Erythroblast (primary cell): ENCODE measurements around the gene CIP2A.

Source experiments
- DNase-seq, 2 experiments: peaks; one replicate each; lab custom pipeline; 2025; lab: John Stamatoyannopoulos, UW
- GATA1 ChIP-seq: IDR thresholded peaks from 2 replicates; pipeline ENCODE4 v1.6.1; 2011; ENCODE audit warnings: low read depth, mild to moderate bottlenecking, control low read depth, low read length, moderate library complexity
- POLR2A ChIP-seq: IDR thresholded peaks from 2 replicates; pipeline ENCODE4 v1.6.1; 2011; ENCODE audit warnings: mild to moderate bottlenecking, low read length

Gene CIP2A

DNA sequence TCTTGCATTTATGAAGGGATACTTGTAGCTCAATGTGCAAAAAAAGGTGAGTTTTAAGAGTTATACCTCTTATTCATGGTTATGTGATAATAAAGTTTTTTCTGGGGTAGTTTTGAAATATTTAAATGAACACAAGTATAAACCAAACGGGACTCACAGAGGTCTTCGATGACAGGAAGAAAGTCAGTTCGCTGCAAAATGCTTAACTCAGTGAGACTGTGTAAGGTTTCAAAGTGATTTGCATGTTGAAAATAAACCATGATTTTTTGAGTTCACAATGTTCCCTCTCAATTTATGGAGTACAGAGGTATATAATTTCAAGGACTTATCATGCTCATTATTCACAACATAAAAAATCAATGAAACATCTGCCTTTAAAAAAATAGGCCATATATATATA is 42.5 kb downstream of the CIP2A start:
- DNase-seq: no peak
- no peak for TF ChIP-seq POLR2A
- no peak for TF ChIP-seq GATA1

GRCh38 chr3:108546247-108546646 is 43.0 kb downstream of the CIP2A start:
- DNase-seq: no peak
- TF ChIP-seq POLR2A (no peak), GATA1 (no peak)

GRCh38 chr3:108538083-108538482 is 51.2 kb downstream of the CIP2A start:
- no peak for TF ChIP-seq POLR2A
- TF ChIP-seq GATA1: no peak
- no peak for DNase-seq

DNA sequence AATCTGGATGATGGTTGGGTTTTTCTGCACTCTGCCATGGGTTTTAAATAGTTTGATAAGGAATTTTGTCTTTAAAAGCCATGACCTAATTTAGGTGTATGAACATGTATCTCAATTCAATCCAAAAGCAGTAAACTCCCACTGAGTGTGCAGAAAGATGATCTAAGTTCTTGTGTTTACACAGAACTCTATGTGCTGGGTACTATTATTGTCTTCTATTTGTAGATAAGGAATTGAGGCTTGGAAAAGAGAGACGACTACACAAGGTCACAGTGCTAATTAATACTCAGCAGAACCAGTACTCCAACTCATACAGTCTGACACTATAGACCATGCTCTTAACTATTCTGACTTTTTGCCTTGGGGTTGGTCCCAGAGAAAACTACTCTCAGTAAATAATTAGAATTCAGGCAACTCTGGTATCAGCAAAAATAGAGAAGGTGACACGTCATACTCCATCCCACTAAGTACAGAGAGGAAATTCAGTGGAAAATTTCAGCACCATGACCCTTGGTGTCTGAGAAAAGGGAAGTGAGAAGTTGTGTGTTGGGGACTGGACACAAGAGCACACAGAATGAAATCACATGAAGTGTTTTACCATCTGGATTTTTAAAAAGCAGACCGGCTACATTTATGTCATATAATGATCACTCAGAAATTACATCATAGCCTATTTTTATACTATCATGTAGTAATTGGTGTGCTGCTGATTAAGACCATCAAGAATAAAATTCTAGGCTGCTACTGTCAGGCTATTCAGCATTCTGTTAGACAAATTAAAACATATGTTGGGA is 60.6 kb downstream of the CIP2A start:
- no peak for DNase-seq
- no peak for TF ChIP-seq POLR2A
- TF ChIP-seq GATA1: no peak

DNA sequence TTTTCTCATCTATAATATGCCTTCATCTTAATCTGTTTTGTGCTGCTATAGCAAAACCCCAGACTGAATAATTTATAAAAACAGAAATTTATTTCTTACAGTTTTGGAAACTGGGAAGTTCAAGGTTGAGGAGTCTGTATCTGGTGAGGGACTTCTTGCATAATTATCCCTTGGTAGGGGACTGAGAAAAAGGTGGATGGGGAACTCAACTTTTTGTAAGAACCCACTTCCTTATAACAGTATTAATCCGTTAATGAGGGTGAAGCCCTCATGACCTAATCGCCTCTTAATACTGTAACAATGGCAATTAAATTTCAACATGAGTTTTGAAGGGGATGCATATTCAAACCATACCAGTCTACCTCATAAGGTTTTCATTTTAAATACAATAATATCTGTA is 61.4 kb downstream of the CIP2A start:
- DNase-seq: no peak
- TF ChIP-seq GATA1 (no peak), POLR2A (no peak)

DNA sequence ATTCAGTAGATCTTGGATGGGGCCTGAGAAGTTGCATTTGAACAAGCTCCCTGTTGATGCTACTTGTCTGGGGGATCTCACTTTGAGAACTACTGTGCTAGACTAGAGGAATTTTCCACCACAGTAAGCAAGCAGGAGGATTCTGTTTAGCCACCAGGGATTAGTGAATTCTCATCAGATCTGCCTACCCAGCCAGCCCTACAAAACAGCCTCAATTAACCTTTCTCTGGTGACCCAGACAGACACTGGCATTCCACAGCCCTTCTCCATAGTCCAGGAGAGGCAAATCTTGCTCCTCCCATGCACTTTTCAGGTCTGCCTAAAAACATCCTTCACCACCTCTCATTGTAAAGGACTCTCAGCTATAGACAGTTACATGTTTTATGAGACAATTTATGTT is 62.1 kb downstream of the CIP2A start:
- no peak for DNase-seq
- no peak for TF ChIP-seq POLR2A
- TF ChIP-seq GATA1: no peak

DNA sequence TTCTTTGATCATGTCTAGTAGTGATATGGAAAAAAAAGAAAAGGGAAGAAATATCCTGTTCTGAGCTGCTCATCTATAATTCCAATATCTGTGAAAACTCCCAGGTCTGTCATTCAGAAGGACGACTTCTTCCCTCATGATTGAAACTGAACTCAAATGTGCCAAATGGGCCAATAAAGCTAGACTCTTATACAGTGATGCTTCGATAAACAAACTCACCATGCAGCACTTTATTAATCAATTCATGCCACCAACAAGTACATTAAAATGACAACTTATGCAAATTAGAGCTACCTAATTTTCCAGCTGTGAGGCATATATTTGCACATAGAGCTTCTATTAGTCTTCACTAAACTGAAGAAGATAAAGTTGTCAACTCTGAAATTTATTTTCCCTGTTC is 63.3 kb downstream of the CIP2A start:
- DNase-seq: no peak

GRCh38 chr3:108525256-108525655 is 64.0 kb downstream of the CIP2A start:
- DNase-seq: peak; percentile 19 to 46
- TF ChIP-seq GATA1: no peak
- TF ChIP-seq POLR2A: no peak

More for the DNA sequence above, 63.3 kb downstream of the CIP2A start:
- no peak for TF ChIP-seq GATA1
- TF ChIP-seq POLR2A: no peak

DNA sequence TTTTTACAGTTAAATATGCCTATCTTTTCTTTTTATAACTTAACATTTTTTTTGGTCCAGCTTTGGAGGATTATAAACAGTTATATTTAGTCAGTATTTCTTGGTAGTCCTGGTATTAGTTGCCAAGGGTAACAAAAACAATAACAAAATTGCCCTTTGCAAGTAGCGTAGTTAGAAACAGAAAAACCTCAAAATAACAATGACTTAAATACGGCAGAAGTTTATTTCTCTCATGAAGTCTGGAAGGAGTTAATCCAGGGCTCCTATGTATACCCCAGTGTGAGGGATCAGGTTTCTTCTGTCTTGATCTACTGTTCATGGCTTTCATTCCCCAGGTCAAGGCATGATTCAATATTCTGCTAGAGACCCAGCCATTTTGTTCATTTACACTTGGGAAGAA is 64.7 kb downstream of the CIP2A start:
- TF ChIP-seq POLR2A: no peak
- TF ChIP-seq GATA1: no peak
- peak in 1 of 2 experiments; percentile 3 for DNase-seq

DNA sequence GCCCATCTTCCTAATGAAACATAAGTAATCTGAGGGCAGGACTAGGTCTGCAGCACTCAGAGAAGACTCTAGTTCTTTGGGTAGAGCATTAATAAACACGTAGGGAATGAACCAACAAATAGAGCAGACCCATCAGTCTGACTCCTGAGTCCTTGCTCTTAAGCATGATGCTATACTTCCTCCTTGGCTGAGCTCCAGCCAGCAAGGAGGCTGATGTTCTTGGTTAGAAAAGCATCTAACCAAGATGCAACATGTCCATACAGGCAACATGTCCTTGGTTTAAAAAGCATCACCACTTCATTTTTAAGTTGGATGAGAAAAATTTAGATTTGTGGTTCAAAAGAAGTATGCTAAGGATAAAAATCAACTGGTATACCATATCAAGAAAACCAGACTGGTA is 70.3 kb downstream of the CIP2A start:
- TF ChIP-seq POLR2A (no peak), GATA1 (no peak)
- DNase-seq: no peak

GRCh38 chr3:108516881-108517280 is 72.4 kb downstream of the CIP2A start:
- no peak for DNase-seq
- TF ChIP-seq POLR2A: no peak
- TF ChIP-seq GATA1: no peak

GRCh38 chr3:108513961-108514360 is 75.3 kb downstream of the CIP2A start:
- no peak for DNase-seq
- TF ChIP-seq POLR2A (no peak), GATA1 (no peak)

DNA sequence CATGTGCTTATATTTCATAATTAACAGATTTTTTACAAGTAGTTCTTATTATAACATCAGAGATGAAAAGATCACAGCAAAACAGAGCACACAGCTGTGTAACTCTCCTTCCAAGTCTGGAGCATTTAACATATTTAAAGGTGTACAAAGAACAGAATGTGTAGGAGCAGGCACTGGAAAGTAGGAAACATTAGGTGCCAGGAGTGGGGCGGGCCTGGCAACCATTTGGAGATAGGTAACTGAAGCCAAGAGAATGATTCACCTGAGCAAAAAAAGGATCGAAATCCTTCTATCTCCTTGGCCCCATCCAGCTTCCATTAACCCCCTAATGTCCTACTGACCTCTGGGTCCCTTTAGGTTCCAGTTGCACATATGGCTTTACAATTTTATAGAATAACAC is 76.6 kb downstream of the CIP2A start:
- no peak for DNase-seq
- TF ChIP-seq GATA1 (no peak), POLR2A (no peak)

- DNase-seq: no peak
- TF ChIP-seq GATA1: no peak
- TF ChIP-seq POLR2A: no peak
Measured at GRCh38 chr3:108511490-108511889, 77.7 kb downstream of the CIP2A start.

GRCh38 chr3:108511055-108511454 is 78.2 kb downstream of the CIP2A start:
- no peak for TF ChIP-seq GATA1
- TF ChIP-seq POLR2A: no peak
- DNase-seq: no peak
